Mesenchymal stem cell (in vitro differentiated cells and primary cell): ENCODE data around the gene ADISSP. TPM values are rescaled to one million over a fixed set of nuclear protein-coding genes. Genes with fewer than 3 reads are reported as not detected.

Experiments
- DNase-seq: peaks from one replicate; pipeline ENCODE4 v3.0.0-alpha.2; 2013
- H2AFZ ChIP-seq: one replicate; pipeline ENCODE4 v1.6.1; 2013; ENCODE audit warnings: low read depth, mild to moderate bottlenecking, control low read depth, inconsistent platforms, low read length, moderate library complexity
- H2AK5ac ChIP-seq: 2 replicates; pipeline ENCODE4 v1.6.1; 2013; ENCODE audit warnings: low read length, moderate library complexity, mild to moderate bottlenecking, inconsistent platforms; ENCODE audit not compliant: severe bottlenecking
- H2BK120ac ChIP-seq: one replicate; pipeline ENCODE4 v1.6.1; 2013; ENCODE audit warnings: low read depth, mild to moderate bottlenecking, inconsistent platforms, low read length, moderate library complexity
- H2BK12ac ChIP-seq, 2 experiments: one replicate each; pipeline ENCODE4 v1.6.1; 2013; ENCODE audit warnings: inconsistent platforms in 2 of 2, low read length in 2 of 2, mild to moderate bottlenecking in 2 of 2, moderate library complexity in 2 of 2, control low read depth in 1 of 2
- H2BK15ac ChIP-seq: one replicate; pipeline ENCODE4 v1.6.1; 2013; ENCODE audit warnings: mild to moderate bottlenecking, low read depth, inconsistent platforms; ENCODE audit not compliant: poor library complexity, severe bottlenecking
- H2BK5ac ChIP-seq: 2 replicates; pipeline ENCODE4 v1.6.1; 2013; ENCODE audit warnings: low read depth, mild to moderate bottlenecking, low read length, control low read depth, inconsistent platforms; ENCODE audit not compliant: poor library complexity, severe bottlenecking
- H3K14ac ChIP-seq, 2 experiments: one replicate each; pipeline ENCODE4 v1.6.1; 2013; ENCODE audit warnings: inconsistent platforms in 2 of 2, low read length in 2 of 2, control low read depth in 1 of 2, mild to moderate bottlenecking in 1 of 2, moderate library complexity in 1 of 2
- H3K18ac ChIP-seq, 2 experiments: one replicate each; pipeline ENCODE4 v1.6.1; 2013; ENCODE audit warnings: inconsistent platforms in 2 of 2, low read length in 2 of 2, control low read depth in 1 of 2, low read depth in 1 of 2, mild to moderate bottlenecking in 1 of 2
- H3K23ac ChIP-seq, 2 experiments: one replicate each; pipeline ENCODE4 v1.6.1; 2013; ENCODE audit warnings: inconsistent platforms in 2 of 2, low read length in 2 of 2, mild to moderate bottlenecking in 2 of 2, moderate library complexity in 2 of 2, control low read depth in 1 of 2
- H3K27ac ChIP-seq: 2 replicates; pipeline ENCODE4 v1.5.1; 2013; ENCODE audit warnings: mild to moderate bottlenecking, moderate library complexity, low read length, control low read depth, inconsistent platforms; ENCODE audit not compliant: poor library complexity, severe bottlenecking
- H3K27me3 ChIP-seq, 2 experiments: 2 replicates each; pipeline versions ENCODE4 v1.6.1 to v1.7.0; 2013; ENCODE audit warnings: low read length in 2 of 2, mild to moderate bottlenecking in 2 of 2, moderate library complexity in 2 of 2, control low read depth in 1 of 2, inconsistent platforms in 1 of 2; ENCODE audit not compliant: control insufficient read depth in 1 of 2, insufficient read depth in 1 of 2
- H3K36me3 ChIP-seq, 2 experiments: 2 replicates each; pipeline versions ENCODE4 v1.6.1 to v1.7.0; 2013; ENCODE audit warnings: low read length in 2 of 2, control low read depth in 1 of 2, inconsistent platforms in 1 of 2, low read depth in 1 of 2, mild to moderate bottlenecking in 1 of 2; ENCODE audit not compliant: insufficient read depth in 2 of 2, control insufficient read depth in 1 of 2
- H3K4ac ChIP-seq, 2 experiments: one replicate each; pipeline ENCODE4 v1.6.1; 2013; ENCODE audit warnings: inconsistent platforms in 2 of 2, low read length in 2 of 2, mild to moderate bottlenecking in 2 of 2, moderate library complexity in 2 of 2, control low read depth in 1 of 2, low read depth in 1 of 2
- H3K4me1 ChIP-seq: 2 replicates; pipeline ENCODE4 v1.6.1; 2013; ENCODE audit warnings: low read depth, low read length, control low read depth; ENCODE audit not compliant: control insufficient read depth, insufficient read depth
- H3K4me2 ChIP-seq: 2 replicates; pipeline ENCODE4 v1.6.1; 2013; ENCODE audit warnings: low read length, mild to moderate bottlenecking, inconsistent platforms; ENCODE audit not compliant: poor library complexity, severe bottlenecking
- H3K4me3 ChIP-seq, 2 experiments: 2 replicates each; pipeline versions ENCODE4 v1.5.1 to v1.7.0; 2013; ENCODE audit warnings: low read length in 2 of 2, mild to moderate bottlenecking in 2 of 2, control low read depth in 1 of 2, low read depth in 1 of 2; ENCODE audit not compliant: insufficient read depth in 1 of 2
- H3K79me1 ChIP-seq: replicated peaks from 2 replicates; pipeline ENCODE4 v1.6.1; 2013; ENCODE audit warnings: mild to moderate bottlenecking, control low read depth, low read length, inconsistent platforms; ENCODE audit not compliant: poor library complexity, severe bottlenecking
- H3K9ac ChIP-seq: 2 replicates; pipeline ENCODE4 v1.7.0; 2013; ENCODE audit warnings: mild to moderate bottlenecking, low read length, moderate library complexity
- H3K9me3 ChIP-seq: 2 replicates; pipeline ENCODE4 v1.7.0; 2013; ENCODE audit warnings: mild to moderate bottlenecking, low read length; ENCODE audit not compliant: control insufficient read depth
- H4K8ac ChIP-seq: one replicate; pipeline ENCODE4 v1.6.1; 2013; ENCODE audit warnings: inconsistent platforms, mild to moderate bottlenecking, low read length, moderate library complexity
- H4K91ac ChIP-seq: one replicate; pipeline ENCODE4 v1.6.1; 2013; ENCODE audit warnings: mild to moderate bottlenecking, low read length, inconsistent platforms
- WGBS: methylation state at CpG from one replicate; pipeline ENCODE4 v1.1.7; 2013; ENCODE audit warnings: mixed read lengths; 5-methylcytosine and 5-hydroxymethylcytosine counted together
- polyA plus RNA-seq, 2 experiments: library from polyadenylated mRNA; stranded (reverse); fragments of 200-250 nt; gene quantifications; one replicate each; pipeline ENCODE4 v1.2.3, GENCODE V29; 2013

ADISSP gene
- 39.5 TPM for polyA plus RNA-seq (2013, experiment 1 of 2)
- 36.9 TPM for polyA plus RNA-seq (2013, experiment 2 of 2)

DNA sequence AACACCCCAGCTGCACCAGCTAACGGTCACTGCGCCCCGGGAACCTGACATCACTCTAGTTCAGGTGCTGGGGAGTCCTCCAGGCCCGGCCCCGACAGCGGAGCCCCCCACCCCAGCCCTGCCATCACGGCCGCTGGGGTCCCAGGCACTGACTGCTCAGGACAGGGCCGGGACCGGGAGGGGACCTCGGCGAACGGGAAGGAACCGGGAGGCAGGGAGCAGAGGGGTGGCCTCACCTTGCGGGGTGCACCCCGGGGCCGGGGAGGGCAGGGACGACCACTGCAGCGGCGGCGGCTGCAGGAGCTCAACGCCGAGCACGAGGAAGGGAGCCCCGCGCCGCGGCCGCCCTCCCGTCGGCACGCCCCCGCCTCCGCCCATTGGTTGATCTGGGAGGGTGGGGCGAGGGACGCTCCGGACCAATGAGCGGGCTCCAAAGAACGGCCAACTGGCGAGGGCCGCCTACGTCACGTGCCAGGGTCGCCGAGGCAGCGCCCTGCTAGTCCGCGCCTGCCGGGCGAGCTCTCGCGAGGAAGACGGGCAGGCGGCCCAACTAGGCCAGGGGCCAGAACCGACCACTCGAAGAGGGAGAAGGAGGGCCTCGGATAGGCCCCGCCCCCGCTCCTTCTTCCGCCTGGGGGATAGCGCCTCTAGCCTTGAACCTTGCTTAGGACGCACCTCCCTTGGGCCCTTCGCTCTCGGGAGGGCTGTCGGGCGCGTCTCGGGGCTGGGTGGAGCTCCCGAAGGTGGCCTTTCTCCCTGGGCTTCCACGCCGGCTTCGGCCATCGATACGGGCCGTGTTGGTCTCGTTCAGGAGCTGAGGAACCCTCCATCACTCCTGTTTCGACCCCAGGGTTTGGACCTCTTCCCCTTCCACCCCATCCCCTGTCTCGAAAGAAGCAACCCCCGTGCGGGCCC lies at the start of gene ADISSP:
ADISSP (minus strand) TSS at position 327 of the 915 bp plus-strand sequence. CDS start 7,653 bp downstream, outside the sequence.
- H3K18ac ChIP-seq = peak within 1 kb of the TSS; percentile 83 to 85
- H3K23ac ChIP-seq = peak within 1 kb of the TSS; percentile 43 to 75

GRCh38 chr20:3815703-3816315 lies 48.3 kb upstream of the ADISSP start:
- Histone ChIP-seq H3K4me2 (no peak overlapping the region), H4K8ac (no peak overlapping the region), H2BK15ac (no peak overlapping the region), H2BK5ac (no peak overlapping the region), H3K9me3 (no peaks in the 10 kb centered on the region), H4K91ac (no peak overlapping the region), H2BK12ac (peak overlapping the region; percentile 21 to 29), H3K79me1 (no peaks in the 10 kb centered on the region), H2BK120ac (no peak overlapping the region), H3K4me3 (no peak overlapping the region), H3K9ac (no peak overlapping the region), H2AFZ (no peak overlapping the region), H3K27me3 (no peaks in the 10 kb centered on the region), H3K23ac (no peak overlapping the region), H3K4me1 (peaks cover 20% of the 10 kb centered on the region), H3K27ac (no peak overlapping the region), H2AK5ac (no peak overlapping the region), H3K18ac (peak overlapping the region in 1 of 2 experiments; percentile 11), H3K36me3 (peaks cover 0 to 3% of the 10 kb centered on the region in 2 experiments), H3K4ac (peak overlapping the region in 1 of 2 experiments; percentile 35), H3K14ac (no peak overlapping the region)
- no peak for DNase-seq
- 84% methylated on average over 9 of the region's 9 CpGs for WGBS

More for the DNA sequence above, at the start of gene ADISSP:
- Histone ChIP-seq H3K4me2 (peak within 1 kb of the TSS; percentile 99), H3K9ac (peak within 1 kb of the TSS; percentile 93), H2BK12ac (peak within 1 kb of the TSS; percentile 44 to 67), H2AK5ac (peak within 1 kb of the TSS; percentile 68), H3K14ac (peak within 1 kb of the TSS; percentile 89 to 94), H2AFZ (peak within 1 kb of the TSS; percentile 93), H3K27me3 (no peaks in the 10 kb centered on the region), H3K4ac (peak within 1 kb of the TSS; percentile 65 to 91), H3K4me1 (peaks cover 19% of the 10 kb centered on the region), H3K79me1 (peaks cover 34% of the 10 kb centered on the region), H3K9me3 (no peaks in the 10 kb centered on the region), H2BK120ac (peak within 1 kb of the TSS; percentile 43), H4K8ac (peak within 1 kb of the TSS; percentile 98), H3K36me3 (no peaks in the 10 kb centered on the region), H2BK15ac (peak within 1 kb of the TSS; percentile 92), H3K4me3 (peak within 1 kb of the TSS; percentile 85 to 90), H3K27ac (peak within 1 kb of the TSS; percentile 84), H2BK5ac (no peak within 1 kb of the TSS), H4K91ac (peak within 1 kb of the TSS; percentile 97)
- peak; percentile 98 for DNase-seq
- WGBS = under 1% methylated on average over 54 of the region's 80 CpGs

GRCh38 chr20:3814928-3815495 lies 47.5 kb upstream of the ADISSP start:
- whole genome bisulfite sequencing = 92% methylated on average over 5 of the region's 7 CpGs
- peak overlapping the region; percentile 4 for H4K8ac ChIP-seq
- no peaks in the 10 kb centered on the region for H3K27me3 ChIP-seq
- peak overlapping the region; percentile 64 for H4K91ac ChIP-seq
- no peak overlapping the region for H3K4me2 ChIP-seq
- H3K79me1 ChIP-seq = no peaks in the 10 kb centered on the region
- no peaks in the 10 kb centered on the region for H3K9me3 ChIP-seq
- no peak overlapping the region for H3K4ac ChIP-seq
- H3K36me3 ChIP-seq = no peaks in the 10 kb centered on the region
- peak overlapping the region; percentile 36 for H2BK15ac ChIP-seq
- no peak overlapping the region for H2AFZ ChIP-seq
- DNase-seq = no peak
- peaks cover 20% of the 10 kb centered on the region for H3K4me1 ChIP-seq
- no peak overlapping the region for H3K4me3 ChIP-seq
- H3K23ac ChIP-seq = no peak overlapping the region
- H2BK12ac ChIP-seq = peak overlapping the region; percentile 65 to 89
- H2BK120ac ChIP-seq = peak overlapping the region; percentile 81
- H3K18ac ChIP-seq = peak overlapping the region; percentile 46
- H2AK5ac ChIP-seq = no peak overlapping the region
- H3K27ac ChIP-seq = no peak overlapping the region
- H2BK5ac ChIP-seq = no peak overlapping the region
- peak overlapping the region in 1 of 2 experiments; percentile 2 for H3K14ac ChIP-seq
- H3K9ac ChIP-seq = no peak overlapping the region
